GM13976 (cell line): ENCODE results near the gene IL13.

Experiments
- DNase-seq: peaks from one replicate; pipeline ENCODE4 v3.0.0; 2012; ENCODE audit warnings: low spot score
- CTCF ChIP-seq: IDR thresholded peaks from 2 replicates; pipeline ENCODE4 v1.5.1; 2012; ENCODE audit warnings: borderline replicate concordance, mild to moderate bottlenecking; ENCODE audit not compliant: insufficient read depth; ENCODE audit errors: extremely low read depth, missing control alignments, control extremely low read depth
- in situ Hi-C: fragments of 300-500 bp; cut with MboI; formaldehyde crosslinking; loops from one replicate; pipeline ENCODE4 v1.12.0; 2022; ENCODE audit warnings: low sequenced_read_pairs, mixed read lengths, inconsistent platforms; ENCODE audit not compliant: unreplicated experiment

The IL13 gene

GRCh38 chr5:132641241-132641723 lies 16.7 kb upstream of the IL13 start:
- peak; percentile 46 for DNase-seq
- in situ Hi-C loops: no loop called here
- TF ChIP-seq CTCF: no peak

GRCh38 chr5:132641841-132642240 lies 16.1 kb upstream of the IL13 start:
- TF ChIP-seq CTCF: no peak
- in situ Hi-C loops: no loop called here
- DNase-seq: no peak

- in situ Hi-C loops: no loop called here
- no peak for DNase-seq
- TF ChIP-seq CTCF: no peak
Observed at GRCh38 chr5:132644177-132644576, 13.8 kb upstream of the IL13 start.

- no peak for DNase-seq
- in situ Hi-C loops: no loop called here
- no peak for TF ChIP-seq CTCF
Observed at GRCh38 chr5:132646583-132647266, 11.2 kb upstream of the IL13 start.

- no peak for TF ChIP-seq CTCF
- no peak for DNase-seq
- in situ Hi-C loops: no loop called here
Observed at GRCh38 chr5:132647473-132647872, 10.5 kb upstream of the IL13 start.

- no peak for DNase-seq
- no peak for TF ChIP-seq CTCF
- in situ Hi-C loops: no loop called here
Observed at GRCh38 chr5:132648355-132648754, 9.6 kb upstream of the IL13 start.
